WTC11 (cell line): ENCODE data around the gene DRD2. TPM values are rescaled to one million over a fixed set of nuclear protein-coding genes. Genes with fewer than 3 reads are reported as not detected.

Experiments used
- ATAC-seq: fragments of 200-7000 bp; cut with Tn5 transposase; 2 replicates; pipeline ENCODE4 v1.10.0; 2021; ENCODE audit warnings: mild to moderate bottlenecking, moderate library complexity
- CTCF ChIA-PET: fragments of 300-600 bp; sonication (Branson Sonifier 250); formaldehyde crosslinking; loops from one replicate; lab custom pipeline; 2021; ENCODE audit warnings: antibody characterized with exemption; lab: Charles Lee
- POLR2A ChIA-PET: fragments of 350-600 bp; sonication (Branson Sonifier 250); formaldehyde crosslinking; loops from one replicate; lab custom pipeline; 2021; ENCODE audit warnings: antibody characterized with exemption; lab: Charles Lee
- DNase-seq: peaks from one replicate; pipeline ENCODE4 v3.0.0; 2021; ENCODE audit warnings: low spot score
- H3K27ac Mint-ChIP-seq: 2 replicates; pipeline ENCODE4 v1.8.0; 2021; ENCODE audit warnings: mixed read lengths
- H3K27me3 Mint-ChIP-seq: 2 replicates; pipeline ENCODE4 v1.8.0; 2021; ENCODE audit warnings: low read depth, mild to moderate bottlenecking, moderate library complexity, mixed read lengths
- H3K36me3 Mint-ChIP-seq: 2 replicates; pipeline ENCODE4 v1.8.0; 2021; ENCODE audit warnings: mixed read lengths
- H3K4me1 Mint-ChIP-seq: 2 replicates; pipeline ENCODE4 v1.8.0; 2022; ENCODE audit warnings: mixed read lengths
- H3K4me3 Mint-ChIP-seq: 2 replicates; pipeline ENCODE4 v1.8.0; 2021; ENCODE audit warnings: mild to moderate bottlenecking, moderate library complexity, mixed read lengths
- H3K9me3 Mint-ChIP-seq: 2 replicates; pipeline ENCODE4 v1.8.0; 2021; ENCODE audit warnings: mixed read lengths
- ATF1 ChIP-seq: sonication (generic); formaldehyde crosslinking; IDR thresholded peaks from 2 replicates; pipeline ENCODE4 v1.8.1; 2023; ENCODE audit warnings: mild to moderate bottlenecking, moderate library complexity, missing genetic modification reagents
- FOXP1 ChIP-seq: sonication (generic); formaldehyde crosslinking; IDR thresholded peaks from 2 replicates; pipeline ENCODE4 v1.8.0; 2022; ENCODE audit warnings: missing genetic modification reagents, mild to moderate bottlenecking, moderate library complexity, borderline replicate concordance
- HMGA2 ChIP-seq: fragments of 250-450 bp; sonication (Bioruptor Pico); IDR thresholded peaks from 2 replicates; pipeline ENCODE4 v1.4.0; 2021; ENCODE audit warnings: mild to moderate bottlenecking, moderate library complexity
- IRF2 ChIP-seq: sonication (generic); formaldehyde crosslinking; IDR thresholded peaks from 2 replicates; pipeline ENCODE4 v1.8.0; 2022; ENCODE audit warnings: low read depth, missing genetic modification reagents, borderline replicate concordance
- NFYB ChIP-seq: sonication (generic); formaldehyde crosslinking; conservative IDR thresholded peaks from 2 replicates; pipeline ENCODE4 v1.8.0; 2022; ENCODE audit warnings: low read depth, missing genetic modification reagents
- NR3C1 ChIP-seq: sonication (generic); formaldehyde crosslinking; conservative IDR thresholded peaks from 2 replicates; pipeline ENCODE4 v1.8.1; 2023; ENCODE audit warnings: low read depth, mild to moderate bottlenecking, missing genetic modification reagents
- OVOL2 ChIP-seq: fragments of 250-450 bp; sonication (Bioruptor Pico); IDR thresholded peaks from 2 replicates; pipeline ENCODE4 v1.9.0; 2021; ENCODE audit warnings: mild to moderate bottlenecking, borderline replicate concordance
- SMAD3 ChIP-seq: sonication (generic); formaldehyde crosslinking; IDR thresholded peaks from 2 replicates; pipeline ENCODE4 v1.8.0; 2022; ENCODE audit warnings: missing genetic modification reagents, mild to moderate bottlenecking, borderline replicate concordance
- TEAD4 ChIP-seq: sonication (generic); formaldehyde crosslinking; IDR thresholded peaks from 2 replicates; pipeline ENCODE4 v1.8.0; 2022; ENCODE audit warnings: mild to moderate bottlenecking, missing genetic modification reagents
- ZNF396 ChIP-seq: fragments of 250-450 bp; sonication (Bioruptor Pico); IDR thresholded peaks from 2 replicates; pipeline ENCODE4 v1.8.0; 2021; ENCODE audit warnings: mild to moderate bottlenecking, moderate library complexity, borderline replicate concordance
- total RNA-seq: library from RNA; stranded (reverse); gene quantifications from 3 replicates; pipeline ENCODE4 v1.2.3, GENCODE V29; 2021
- TF ChIP-seq, protein P1 (sequence below): sonication (generic); formaldehyde crosslinking; conservative IDR thresholded peaks from 2 replicates; pipeline ENCODE4 v1.8.1; 2023; ENCODE audit warnings: mild to moderate bottlenecking, low read depth, missing genetic modification reagents, moderate library complexity
- TF ChIP-seq, protein P2 (sequence below): sonication (generic); formaldehyde crosslinking; IDR thresholded peaks from 2 replicates; pipeline ENCODE4 v1.8.1; 2022; ENCODE audit warnings: low read depth, mild to moderate bottlenecking, moderate library complexity, missing genetic modification reagents, borderline replicate concordance
- TF ChIP-seq, protein P3 (sequence below): fragments of 250-450 bp; sonication (Bioruptor Pico); IDR thresholded peaks from 2 replicates; pipeline ENCODE4 v1.8.0; 2021; ENCODE audit warnings: mild to moderate bottlenecking
- TF ChIP-seq, protein P4 (sequence below): fragments of 250-450 bp; sonication (Bioruptor Pico); IDR thresholded peaks from 2 replicates; pipeline ENCODE4 v1.9.0; 2021; ENCODE audit warnings: mild to moderate bottlenecking
- TF ChIP-seq, protein P5 (sequence below): sonication (generic); formaldehyde crosslinking; IDR thresholded peaks from 2 replicates; pipeline ENCODE4 v1.8.0; 2022; ENCODE audit warnings: mild to moderate bottlenecking, missing genetic modification reagents
- TF ChIP-seq, protein P6 (sequence below): sonication (generic); formaldehyde crosslinking; IDR thresholded peaks from 2 replicates; pipeline ENCODE4 v1.8.1; 2023; ENCODE audit warnings: mild to moderate bottlenecking, missing genetic modification reagents
- TF ChIP-seq, protein P7 (sequence below): sonication (generic); formaldehyde crosslinking; IDR thresholded peaks from 2 replicates; pipeline ENCODE4 v1.8.0; 2023; ENCODE audit warnings: mild to moderate bottlenecking, missing genetic modification reagents

The DRD2 gene
- total RNA-seq, 1 experiment from 2014 or later = 0.20 TPM

DNA sequence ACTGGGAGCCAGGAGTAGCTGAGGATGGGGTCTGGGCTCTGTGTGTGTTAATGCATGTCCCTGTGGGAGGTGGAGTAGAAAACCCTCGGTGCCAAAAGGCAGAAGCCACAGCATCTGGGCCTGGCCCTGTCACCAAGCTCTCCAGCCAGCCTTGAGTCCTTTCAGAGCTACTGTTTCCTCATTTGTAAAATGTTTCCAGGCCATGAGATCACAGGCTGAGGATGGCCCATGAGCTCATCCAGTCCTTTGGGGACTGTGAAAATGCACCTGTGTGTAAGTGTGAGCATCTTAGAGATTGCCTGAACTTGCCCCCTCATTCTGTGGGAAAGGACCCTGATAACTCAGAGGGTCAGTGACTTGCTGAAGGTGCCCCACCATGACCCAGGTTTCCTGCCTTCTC is 78.5 kb downstream of the DRD2 start:
- H3K27me3 Mint-ChIP-seq = no peaks in the 10 kb centered on the region; the same call in none of the 2 replicates
- POLR2A ChIA-PET = no interaction called here
- ATAC-seq (no peak), DNase-seq (no peak)
- H3K4me3 Mint-ChIP-seq = no peak overlapping the region
- no peaks in the 10 kb centered on the region for H3K9me3 Mint-ChIP-seq
- H3K36me3 Mint-ChIP-seq = no peaks in the 10 kb centered on the region
- H3K4me1 Mint-ChIP-seq = no peaks in the 10 kb centered on the region
- CTCF ChIA-PET = no interaction called here
- TF ChIP-seq TEAD4 (CRISPR knock-in tag) (no peak), ZNF396 (no peak), SMAD3 (CRISPR knock-in tag) (no peak), NR3C1 (CRISPR knock-in tag) (no peak), HMGA2 (no peak)
- TF ChIP-seq, protein P1, sequence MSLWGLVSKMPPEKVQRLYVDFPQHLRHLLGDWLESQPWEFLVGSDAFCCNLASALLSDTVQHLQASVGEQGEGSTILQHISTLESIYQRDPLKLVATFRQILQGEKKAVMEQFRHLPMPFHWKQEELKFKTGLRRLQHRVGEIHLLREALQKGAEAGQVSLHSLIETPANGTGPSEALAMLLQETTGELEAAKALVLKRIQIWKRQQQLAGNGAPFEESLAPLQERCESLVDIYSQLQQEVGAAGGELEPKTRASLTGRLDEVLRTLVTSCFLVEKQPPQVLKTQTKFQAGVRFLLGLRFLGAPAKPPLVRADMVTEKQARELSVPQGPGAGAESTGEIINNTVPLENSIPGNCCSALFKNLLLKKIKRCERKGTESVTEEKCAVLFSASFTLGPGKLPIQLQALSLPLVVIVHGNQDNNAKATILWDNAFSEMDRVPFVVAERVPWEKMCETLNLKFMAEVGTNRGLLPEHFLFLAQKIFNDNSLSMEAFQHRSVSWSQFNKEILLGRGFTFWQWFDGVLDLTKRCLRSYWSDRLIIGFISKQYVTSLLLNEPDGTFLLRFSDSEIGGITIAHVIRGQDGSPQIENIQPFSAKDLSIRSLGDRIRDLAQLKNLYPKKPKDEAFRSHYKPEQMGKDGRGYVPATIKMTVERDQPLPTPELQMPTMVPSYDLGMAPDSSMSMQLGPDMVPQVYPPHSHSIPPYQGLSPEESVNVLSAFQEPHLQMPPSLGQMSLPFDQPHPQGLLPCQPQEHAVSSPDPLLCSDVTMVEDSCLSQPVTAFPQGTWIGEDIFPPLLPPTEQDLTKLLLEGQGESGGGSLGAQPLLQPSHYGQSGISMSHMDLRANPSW (CRISPR knock-in tag) = no peak
- no peak overlapping the region for H3K27ac Mint-ChIP-seq

GRCh38 chr11:113395782-113396336 is 79.3 kb downstream of the DRD2 start:
- Mint-ChIP-seq H3K9me3 (no peaks in the 10 kb centered on the region), H3K27ac (no peak overlapping the region), H3K4me1 (no peaks in the 10 kb centered on the region), H3K4me3 (no peak overlapping the region), H3K36me3 (no peaks in the 10 kb centered on the region), H3K27me3 (no peaks in the 10 kb centered on the region; the same call in none of the 2 replicates)
- ATAC-seq (no peak), DNase-seq (no peak)
- TF ChIP-seq, protein P2, sequence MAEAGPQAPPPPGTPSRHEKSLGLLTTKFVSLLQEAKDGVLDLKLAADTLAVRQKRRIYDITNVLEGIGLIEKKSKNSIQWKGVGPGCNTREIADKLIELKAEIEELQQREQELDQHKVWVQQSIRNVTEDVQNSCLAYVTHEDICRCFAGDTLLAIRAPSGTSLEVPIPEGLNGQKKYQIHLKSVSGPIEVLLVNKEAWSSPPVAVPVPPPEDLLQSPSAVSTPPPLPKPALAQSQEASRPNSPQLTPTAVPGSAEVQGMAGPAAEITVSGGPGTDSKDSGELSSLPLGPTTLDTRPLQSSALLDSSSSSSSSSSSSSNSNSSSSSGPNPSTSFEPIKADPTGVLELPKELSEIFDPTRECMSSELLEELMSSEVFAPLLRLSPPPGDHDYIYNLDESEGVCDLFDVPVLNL (CRISPR knock-in tag) = no peak
- TF ChIP-seq NFYB = no peak
- CTCF ChIA-PET = no interaction called here
- POLR2A ChIA-PET = no interaction called here

DNA sequence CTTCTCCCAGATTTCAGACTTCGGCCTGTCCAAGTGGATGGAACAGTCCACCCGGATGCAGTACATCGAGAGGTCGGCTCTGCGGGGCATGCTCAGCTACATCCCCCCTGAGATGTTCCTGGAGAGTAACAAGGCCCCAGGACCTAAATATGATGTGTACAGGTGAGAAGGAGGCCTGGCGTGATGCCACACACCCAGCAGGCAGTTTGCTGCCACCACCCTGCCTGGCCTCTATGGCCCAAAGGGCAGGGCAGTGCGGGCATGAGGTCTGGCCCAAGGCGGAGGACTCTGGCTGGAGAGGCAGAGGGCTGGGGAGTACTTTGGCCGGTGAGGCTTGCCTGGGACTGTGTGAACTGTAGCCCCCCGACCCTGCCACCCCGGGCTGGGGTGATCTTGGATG is 80.3 kb downstream of the DRD2 start:
- ChIA-PET POLR2A (no interaction called here), CTCF (no interaction called here)
- DNase-seq (no peak), ATAC-seq (no peak)
- Mint-ChIP-seq H3K9me3 (no peaks in the 10 kb centered on the region), H3K4me1 (no peaks in the 10 kb centered on the region), H3K27me3 (no peaks in the 10 kb centered on the region; the same call in none of the 2 replicates), H3K27ac (no peak overlapping the region), H3K36me3 (no peaks in the 10 kb centered on the region), H3K4me3 (no peak overlapping the region)
- TF ChIP-seq, protein P3, sequence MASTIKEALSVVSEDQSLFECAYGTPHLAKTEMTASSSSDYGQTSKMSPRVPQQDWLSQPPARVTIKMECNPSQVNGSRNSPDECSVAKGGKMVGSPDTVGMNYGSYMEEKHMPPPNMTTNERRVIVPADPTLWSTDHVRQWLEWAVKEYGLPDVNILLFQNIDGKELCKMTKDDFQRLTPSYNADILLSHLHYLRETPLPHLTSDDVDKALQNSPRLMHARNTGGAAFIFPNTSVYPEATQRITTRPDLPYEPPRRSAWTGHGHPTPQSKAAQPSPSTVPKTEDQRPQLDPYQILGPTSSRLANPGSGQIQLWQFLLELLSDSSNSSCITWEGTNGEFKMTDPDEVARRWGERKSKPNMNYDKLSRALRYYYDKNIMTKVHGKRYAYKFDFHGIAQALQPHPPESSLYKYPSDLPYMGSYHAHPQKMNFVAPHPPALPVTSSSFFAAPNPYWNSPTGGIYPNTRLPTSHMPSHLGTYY (CRISPR knock-in tag) = no peak
- TF ChIP-seq IRF2 (CRISPR knock-in tag) (no peak), FOXP1 (CRISPR knock-in tag) (no peak), ATF1 (CRISPR knock-in tag) (no peak), NR3C1 (CRISPR knock-in tag) (no peak), OVOL2 (CRISPR knock-in tag) (no peak)
- TF ChIP-seq, protein P4, sequence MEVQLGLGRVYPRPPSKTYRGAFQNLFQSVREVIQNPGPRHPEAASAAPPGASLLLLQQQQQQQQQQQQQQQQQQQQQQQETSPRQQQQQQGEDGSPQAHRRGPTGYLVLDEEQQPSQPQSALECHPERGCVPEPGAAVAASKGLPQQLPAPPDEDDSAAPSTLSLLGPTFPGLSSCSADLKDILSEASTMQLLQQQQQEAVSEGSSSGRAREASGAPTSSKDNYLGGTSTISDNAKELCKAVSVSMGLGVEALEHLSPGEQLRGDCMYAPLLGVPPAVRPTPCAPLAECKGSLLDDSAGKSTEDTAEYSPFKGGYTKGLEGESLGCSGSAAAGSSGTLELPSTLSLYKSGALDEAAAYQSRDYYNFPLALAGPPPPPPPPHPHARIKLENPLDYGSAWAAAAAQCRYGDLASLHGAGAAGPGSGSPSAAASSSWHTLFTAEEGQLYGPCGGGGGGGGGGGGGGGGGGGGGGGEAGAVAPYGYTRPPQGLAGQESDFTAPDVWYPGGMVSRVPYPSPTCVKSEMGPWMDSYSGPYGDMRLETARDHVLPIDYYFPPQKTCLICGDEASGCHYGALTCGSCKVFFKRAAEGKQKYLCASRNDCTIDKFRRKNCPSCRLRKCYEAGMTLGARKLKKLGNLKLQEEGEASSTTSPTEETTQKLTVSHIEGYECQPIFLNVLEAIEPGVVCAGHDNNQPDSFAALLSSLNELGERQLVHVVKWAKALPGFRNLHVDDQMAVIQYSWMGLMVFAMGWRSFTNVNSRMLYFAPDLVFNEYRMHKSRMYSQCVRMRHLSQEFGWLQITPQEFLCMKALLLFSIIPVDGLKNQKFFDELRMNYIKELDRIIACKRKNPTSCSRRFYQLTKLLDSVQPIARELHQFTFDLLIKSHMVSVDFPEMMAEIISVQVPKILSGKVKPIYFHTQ (CRISPR knock-in tag) = no peak
- TF ChIP-seq, protein P5, sequence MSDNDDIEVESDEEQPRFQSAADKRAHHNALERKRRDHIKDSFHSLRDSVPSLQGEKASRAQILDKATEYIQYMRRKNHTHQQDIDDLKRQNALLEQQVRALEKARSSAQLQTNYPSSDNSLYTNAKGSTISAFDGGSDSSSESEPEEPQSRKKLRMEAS (CRISPR knock-in tag) = no peak
- TF ChIP-seq, protein P6, sequence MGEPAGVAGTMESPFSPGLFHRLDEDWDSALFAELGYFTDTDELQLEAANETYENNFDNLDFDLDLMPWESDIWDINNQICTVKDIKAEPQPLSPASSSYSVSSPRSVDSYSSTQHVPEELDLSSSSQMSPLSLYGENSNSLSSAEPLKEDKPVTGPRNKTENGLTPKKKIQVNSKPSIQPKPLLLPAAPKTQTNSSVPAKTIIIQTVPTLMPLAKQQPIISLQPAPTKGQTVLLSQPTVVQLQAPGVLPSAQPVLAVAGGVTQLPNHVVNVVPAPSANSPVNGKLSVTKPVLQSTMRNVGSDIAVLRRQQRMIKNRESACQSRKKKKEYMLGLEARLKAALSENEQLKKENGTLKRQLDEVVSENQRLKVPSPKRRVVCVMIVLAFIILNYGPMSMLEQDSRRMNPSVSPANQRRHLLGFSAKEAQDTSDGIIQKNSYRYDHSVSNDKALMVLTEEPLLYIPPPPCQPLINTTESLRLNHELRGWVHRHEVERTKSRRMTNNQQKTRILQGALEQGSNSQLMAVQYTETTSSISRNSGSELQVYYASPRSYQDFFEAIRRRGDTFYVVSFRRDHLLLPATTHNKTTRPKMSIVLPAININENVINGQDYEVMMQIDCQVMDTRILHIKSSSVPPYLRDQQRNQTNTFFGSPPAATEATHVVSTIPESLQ (CRISPR knock-in tag) = no peak
- TF ChIP-seq, protein P7, sequence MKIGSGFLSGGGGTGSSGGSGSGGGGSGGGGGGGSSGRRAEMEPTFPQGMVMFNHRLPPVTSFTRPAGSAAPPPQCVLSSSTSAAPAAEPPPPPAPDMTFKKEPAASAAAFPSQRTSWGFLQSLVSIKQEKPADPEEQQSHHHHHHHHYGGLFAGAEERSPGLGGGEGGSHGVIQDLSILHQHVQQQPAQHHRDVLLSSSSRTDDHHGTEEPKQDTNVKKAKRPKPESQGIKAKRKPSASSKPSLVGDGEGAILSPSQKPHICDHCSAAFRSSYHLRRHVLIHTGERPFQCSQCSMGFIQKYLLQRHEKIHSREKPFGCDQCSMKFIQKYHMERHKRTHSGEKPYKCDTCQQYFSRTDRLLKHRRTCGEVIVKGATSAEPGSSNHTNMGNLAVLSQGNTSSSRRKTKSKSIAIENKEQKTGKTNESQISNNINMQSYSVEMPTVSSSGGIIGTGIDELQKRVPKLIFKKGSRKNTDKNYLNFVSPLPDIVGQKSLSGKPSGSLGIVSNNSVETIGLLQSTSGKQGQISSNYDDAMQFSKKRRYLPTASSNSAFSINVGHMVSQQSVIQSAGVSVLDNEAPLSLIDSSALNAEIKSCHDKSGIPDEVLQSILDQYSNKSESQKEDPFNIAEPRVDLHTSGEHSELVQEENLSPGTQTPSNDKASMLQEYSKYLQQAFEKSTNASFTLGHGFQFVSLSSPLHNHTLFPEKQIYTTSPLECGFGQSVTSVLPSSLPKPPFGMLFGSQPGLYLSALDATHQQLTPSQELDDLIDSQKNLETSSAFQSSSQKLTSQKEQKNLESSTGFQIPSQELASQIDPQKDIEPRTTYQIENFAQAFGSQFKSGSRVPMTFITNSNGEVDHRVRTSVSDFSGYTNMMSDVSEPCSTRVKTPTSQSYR (CRISPR knock-in tag) = no peak
